Islet precursor cell (in vitro differentiated cells): ENCODE measurements around the gene CACNA1C.
"Not testable (repeated sequence)": the region's sequence is repeated elsewhere in the genome, so short reads cannot be mapped to it uniquely, and the experiment has no call there.

Experiments
- DNase-seq: peaks from one replicate; pipeline ENCODE4 v3.0.0-alpha.2; 2018

CACNA1C gene

GRCh38 chr12:2467447-2468195 lies 414.8 kb downstream of the CACNA1C start:
- DNase-seq = peak; percentile 36

GRCh38 chr12:2475984-2476383 lies 423.2 kb downstream of the CACNA1C start:
- DNase-seq = no peak

GRCh38 chr12:2477009-2477766 lies 424.4 kb downstream of the CACNA1C start:
- DNase-seq = no peak

- DNase-seq = no peak
These were observed 427.2 kb downstream of the CACNA1C start for GRCh38 chr12:2479851-2480535.

GRCh38 chr12:2481346-2481745 lies 428.6 kb downstream of the CACNA1C start:
- no peak for DNase-seq

GRCh38 chr12:2481951-2482350 lies 429.2 kb downstream of the CACNA1C start:
- no peak for DNase-seq

- no peak for DNase-seq
These were observed 430.3 kb downstream of the CACNA1C start for GRCh38 chr12:2482938-2483660.

GRCh38 chr12:2483713-2484112 lies 430.9 kb downstream of the CACNA1C start:
- no peak for DNase-seq

GRCh38 chr12:2484141-2484776 lies 431.5 kb downstream of the CACNA1C start:
- no peak for DNase-seq

GRCh38 chr12:2485681-2486080 lies 432.9 kb downstream of the CACNA1C start:
- DNase-seq = no peak

- DNase-seq = no peak
These were observed 434.0 kb downstream of the CACNA1C start for GRCh38 chr12:2486796-2487195.

GRCh38 chr12:2487278-2487677 lies 434.5 kb downstream of the CACNA1C start:
- DNase-seq = no peak

- DNase-seq = no peak
These were observed 435.3 kb downstream of the CACNA1C start for GRCh38 chr12:2488131-2488530.

- no peak for DNase-seq
These were observed 435.8 kb downstream of the CACNA1C start for GRCh38 chr12:2488596-2488995.

- DNase-seq = no peak
These were observed 436.5 kb downstream of the CACNA1C start for GRCh38 chr12:2489275-2489674.

- no peak for DNase-seq
These were observed 438.0 kb downstream of the CACNA1C start for GRCh38 chr12:2490831-2491230.

- not testable (repeated sequence) for DNase-seq
These were observed 438.6 kb downstream of the CACNA1C start for GRCh38 chr12:2491349-2491748.

GRCh38 chr12:2492236-2492635 lies 439.4 kb downstream of the CACNA1C start:
- no peak for DNase-seq

- no peak for DNase-seq
These were observed 440.3 kb downstream of the CACNA1C start for GRCh38 chr12:2493086-2493485.

- no peak for DNase-seq
These were observed 441.9 kb downstream of the CACNA1C start for GRCh38 chr12:2494486-2495192.

GRCh38 chr12:2495417-2496112 lies 442.8 kb downstream of the CACNA1C start:
- DNase-seq = no peak
